Measurements from ENCODE around the gene CNTNAP3.
"Not testable (repeated sequence)": the region's sequence is repeated elsewhere in the genome, so short reads cannot be mapped to it uniquely, and the experiment has no call there.

CNTNAP3 gene

DNA sequence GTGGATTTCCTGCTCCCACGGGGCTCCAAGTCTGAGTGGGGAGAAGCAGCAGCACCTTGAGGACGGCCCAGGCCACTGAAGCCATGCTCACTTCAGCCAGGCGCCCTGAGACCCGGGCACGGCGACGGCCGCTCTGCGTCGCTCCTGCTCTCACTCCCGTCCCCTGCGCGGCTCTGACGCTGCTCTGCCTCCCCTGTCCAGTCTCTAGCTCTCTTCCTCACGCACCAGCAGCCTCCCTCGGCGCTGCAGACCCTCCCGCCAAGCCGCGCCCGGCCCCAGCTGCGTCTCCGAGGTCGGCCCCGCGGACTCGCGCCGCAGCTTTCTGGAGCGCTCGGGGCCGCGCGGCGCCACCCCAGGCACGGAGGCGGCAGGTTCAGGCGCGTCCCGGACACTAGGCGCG lies at the start of gene CNTNAP3:
Gene CNTNAP3, minus strand, starts transcription at position 188 of the 400 bp plus-strand sequence. Its CDS starts 103 bp downstream, at position 85.
- FAIRE-seq, result not testable (repeated sequence)

DNA sequence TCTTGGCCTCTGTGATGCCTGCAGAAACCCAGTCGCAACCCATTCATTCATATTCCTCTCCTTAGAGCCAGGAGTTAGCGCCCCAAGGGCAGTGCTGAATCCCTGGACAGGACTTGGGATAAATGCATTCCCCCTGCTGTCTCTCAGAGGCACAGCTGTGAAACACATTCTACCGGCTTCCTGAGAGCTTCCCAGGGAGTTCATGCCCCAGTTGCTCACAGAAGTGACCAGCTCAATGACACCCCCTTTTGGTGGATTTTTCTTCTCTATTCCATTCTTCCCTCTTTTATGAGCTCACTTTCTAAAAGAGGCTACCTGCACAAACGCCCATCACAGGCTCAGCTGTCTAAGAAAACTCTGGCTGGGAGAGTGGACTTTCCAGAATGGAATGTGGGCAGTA lies 8.0 kb downstream of the CNTNAP3 start:
- FAIRE-seq, result not testable (repeated sequence)

DNA sequence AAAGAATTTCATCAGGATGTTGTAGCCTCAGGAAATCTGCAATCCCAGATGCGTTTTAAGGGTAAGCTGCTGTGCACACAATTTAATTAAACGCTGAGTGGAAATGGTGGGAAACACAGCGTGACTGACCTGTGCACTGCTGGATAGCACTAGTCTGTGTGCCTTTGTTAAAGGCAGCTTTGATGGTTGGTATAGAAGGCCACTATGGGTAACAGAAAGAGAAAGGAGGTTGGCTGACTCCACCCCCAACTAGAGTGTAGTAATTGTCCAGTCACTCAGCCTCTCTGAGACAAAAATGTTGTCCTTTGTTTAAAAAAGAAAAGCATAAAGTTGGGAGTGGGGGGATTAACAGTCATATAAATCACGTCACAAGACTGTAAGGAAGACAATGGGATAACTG lies 45.5 kb downstream of the CNTNAP3 start:
- not testable (repeated sequence) for FAIRE-seq

DNA sequence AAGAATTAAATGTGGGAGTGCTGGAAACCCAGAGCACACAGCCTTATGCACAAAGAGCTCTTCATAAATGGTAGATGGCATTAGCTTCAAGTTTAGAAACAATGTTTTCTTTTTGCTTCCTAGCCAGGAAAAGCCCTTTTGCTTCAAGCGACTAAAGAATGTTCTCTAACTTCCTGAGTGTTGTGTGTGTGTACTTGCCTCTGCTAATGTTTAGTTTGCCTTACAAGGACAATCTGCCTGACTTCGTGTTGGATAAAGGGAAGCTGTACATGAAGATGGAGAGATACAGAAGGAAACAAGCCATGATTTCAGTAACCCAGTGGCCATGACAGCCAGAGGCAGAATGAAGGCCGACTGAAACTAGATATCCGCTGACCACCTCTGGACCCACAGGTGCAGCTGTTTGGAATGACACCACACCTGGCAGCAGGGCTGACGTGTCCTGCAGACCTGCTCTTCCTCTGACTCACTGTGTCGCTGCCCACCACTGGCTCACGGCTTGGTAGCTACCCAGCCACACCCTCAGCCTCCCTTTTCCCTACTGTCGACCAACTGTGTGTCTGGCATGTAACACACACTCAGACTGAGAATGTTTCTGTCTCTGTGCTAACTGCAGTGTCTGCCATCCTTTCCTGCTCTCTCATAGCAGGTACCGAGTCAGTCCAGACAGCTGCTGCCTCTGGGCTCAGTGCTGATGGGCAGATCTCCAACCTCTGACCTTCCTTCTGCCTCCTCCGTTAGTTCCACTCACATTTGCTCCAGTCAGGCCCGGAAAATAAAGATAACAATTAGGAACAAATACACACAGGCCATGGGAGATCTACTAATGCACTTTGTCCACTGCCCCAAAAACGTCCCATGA lies 55.6 kb downstream of the CNTNAP3 start:
- FAIRE-seq, result not testable (repeated sequence)

DNA sequence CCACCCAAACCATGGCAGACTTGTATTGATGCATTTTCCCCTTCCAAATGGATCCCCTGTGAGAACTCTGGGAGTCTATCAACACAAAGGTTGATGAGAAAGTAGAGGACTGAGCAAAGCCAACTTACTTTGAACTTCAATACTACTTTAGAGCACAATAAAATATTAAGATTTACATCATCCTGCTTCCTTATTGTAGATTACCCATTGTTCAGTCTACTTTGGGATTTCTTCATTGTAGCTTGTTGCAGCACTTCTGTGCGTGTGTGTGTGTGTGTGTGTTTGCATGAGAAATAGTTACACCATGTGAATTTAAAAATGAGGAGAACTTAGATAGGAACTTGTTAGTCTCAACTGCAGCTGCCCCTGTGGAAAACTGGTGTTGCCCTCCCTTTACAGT lies 72.0 kb downstream of the CNTNAP3 start:
- not testable (repeated sequence) for FAIRE-seq

DNA sequence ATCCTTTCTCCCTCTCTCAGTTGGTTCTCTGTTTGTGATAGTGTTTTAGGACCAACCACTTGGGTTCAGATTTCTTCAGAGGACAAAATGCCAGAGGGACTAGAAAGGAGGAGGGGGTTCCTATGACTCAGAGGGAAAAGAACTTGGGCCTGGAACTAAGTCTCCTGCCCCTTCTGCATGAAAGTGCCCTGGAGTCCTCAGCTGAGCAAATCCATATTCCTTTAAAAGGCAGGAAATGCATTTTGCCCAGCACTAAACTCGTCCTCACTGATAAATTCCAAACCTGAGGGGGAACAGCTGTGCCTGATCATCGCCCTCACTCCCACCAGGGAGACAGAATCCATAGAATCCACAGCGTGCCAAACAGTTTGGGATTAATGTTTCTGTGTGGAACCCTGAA lies 78.2 kb downstream of the CNTNAP3 start:
- not testable (repeated sequence) for FAIRE-seq

DNA sequence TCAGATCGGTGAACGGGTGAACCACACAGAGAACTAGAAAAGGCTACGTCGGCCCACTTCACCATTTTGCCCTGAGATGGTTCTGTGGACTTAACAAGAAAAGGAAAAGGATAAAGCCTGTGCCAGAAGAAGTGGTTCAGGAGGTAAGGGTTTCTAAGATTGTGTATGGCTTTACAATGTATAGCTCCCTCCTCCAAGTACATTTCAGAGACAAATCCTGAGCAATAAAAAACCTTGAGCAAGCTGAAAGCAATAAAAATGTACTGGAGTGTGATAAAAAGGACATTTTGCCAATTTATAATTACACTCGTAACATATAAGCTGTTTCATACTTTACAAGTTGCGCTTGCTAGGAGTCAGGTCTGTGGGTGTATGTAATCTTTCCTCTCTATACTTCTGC lies 81.3 kb downstream of the CNTNAP3 start:
- not testable (repeated sequence) for FAIRE-seq

DNA sequence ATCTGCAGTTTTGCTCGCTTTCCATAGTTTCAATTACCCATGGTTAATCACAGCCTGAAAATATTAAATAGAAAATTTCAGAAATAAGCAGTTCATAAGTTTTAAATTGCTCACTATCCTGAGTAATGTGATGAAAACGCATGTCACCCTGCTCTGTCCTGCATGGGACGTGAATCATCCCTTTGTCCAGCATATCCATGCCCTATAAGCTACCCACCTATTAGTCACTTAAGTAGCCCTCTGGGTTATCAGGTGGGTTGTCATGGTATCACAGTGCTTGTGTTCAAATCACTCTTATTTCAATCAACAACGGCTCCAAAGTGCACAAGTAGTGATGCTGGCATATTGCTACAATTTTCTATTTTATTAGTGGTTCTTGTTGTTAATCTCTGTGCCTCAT lies 82.1 kb downstream of the CNTNAP3 start:
- not testable (repeated sequence) for FAIRE-seq

DNA sequence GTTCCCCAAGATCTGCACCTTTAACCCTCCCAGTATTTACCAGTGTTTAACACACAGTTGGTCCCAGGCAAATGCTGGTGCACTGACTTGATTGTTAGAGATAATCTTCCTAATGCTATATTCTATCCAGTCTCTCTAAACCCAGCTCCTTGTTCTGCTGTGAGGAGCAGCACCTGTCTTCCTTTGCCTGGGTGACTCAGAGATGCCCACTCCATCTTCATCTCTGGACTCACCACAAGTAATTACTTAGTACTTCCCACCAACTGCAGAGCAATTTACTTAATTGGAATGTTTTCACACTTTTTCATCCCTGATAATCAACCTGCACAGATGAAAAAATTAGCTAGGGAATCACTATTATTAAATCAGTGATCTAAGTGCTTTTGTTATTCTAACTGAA lies 87.6 kb downstream of the CNTNAP3 start:
- FAIRE-seq, result not testable (repeated sequence)

DNA sequence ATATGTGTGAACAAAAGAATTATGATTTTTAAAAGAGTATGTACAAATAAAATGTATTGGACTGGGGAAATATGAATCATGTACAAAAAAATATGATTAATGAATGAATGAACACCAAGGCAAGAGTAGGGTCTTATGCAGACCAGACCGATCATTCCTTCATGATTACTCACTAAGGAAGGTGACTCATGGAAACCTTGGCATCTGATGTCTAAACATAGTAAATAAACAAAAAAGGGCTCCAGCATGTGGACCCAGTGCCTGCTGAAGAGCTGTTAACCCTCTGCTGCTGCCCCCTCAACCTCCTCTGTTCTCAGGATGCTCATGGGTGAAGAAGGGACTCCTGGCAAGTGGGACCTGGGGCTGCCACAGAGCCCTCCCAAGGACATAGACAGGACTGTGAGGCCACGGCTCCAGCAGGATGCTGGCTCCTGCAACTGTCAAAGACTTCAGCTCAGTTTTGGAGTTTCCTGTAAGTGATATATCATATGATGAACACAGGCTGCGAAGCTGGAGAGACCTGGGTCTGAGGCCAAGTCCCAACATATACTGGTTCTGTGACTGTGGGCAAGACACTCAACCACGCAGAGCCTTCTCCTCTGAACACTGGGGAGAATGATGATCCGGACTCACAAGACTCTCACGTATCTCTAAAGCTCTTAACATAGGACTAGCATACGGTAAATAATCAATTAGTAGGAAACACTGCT lies 89.8 kb downstream of the CNTNAP3 start:
- not testable (repeated sequence) for FAIRE-seq

DNA sequence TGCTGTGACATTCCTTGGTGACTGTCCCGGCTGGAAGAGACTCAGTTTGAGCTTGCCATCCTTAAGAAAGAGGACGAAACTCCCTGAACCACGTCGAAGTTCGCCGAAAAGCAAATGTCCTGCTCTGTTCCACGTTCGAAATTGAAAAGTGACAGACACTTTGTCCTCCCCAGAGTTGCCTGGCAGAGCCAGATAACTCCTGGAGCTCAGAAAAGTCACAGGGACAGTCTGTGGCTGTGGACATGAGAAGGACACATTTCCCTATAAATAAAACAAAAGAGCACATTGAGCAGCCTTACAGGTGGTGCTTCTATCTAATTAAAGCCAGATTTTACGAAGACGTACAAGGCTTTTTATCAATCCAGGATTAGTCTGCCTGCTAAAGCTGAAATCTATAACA lies 116.6 kb downstream of the CNTNAP3 start:
- not testable (repeated sequence) for FAIRE-seq

DNA sequence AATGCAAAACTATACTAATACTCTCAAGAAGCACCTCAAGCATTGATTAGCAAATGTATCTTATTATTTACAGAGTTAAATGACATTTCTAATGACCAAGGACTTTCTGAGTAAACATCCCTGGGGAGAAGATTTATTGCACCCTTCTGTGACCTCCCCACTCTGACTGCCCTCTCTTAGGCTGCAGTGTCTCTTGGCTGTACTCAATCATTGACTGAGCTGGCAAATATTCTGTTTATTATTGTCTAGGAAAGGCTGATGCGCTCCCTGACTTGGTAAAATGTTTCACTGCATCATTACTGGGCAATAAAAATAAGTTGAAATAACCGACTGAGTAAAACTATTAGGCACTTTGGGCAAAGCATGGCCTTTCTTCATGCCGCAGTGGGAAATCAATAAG lies 130.3 kb downstream of the CNTNAP3 start:
- not testable (repeated sequence) for FAIRE-seq

DNA sequence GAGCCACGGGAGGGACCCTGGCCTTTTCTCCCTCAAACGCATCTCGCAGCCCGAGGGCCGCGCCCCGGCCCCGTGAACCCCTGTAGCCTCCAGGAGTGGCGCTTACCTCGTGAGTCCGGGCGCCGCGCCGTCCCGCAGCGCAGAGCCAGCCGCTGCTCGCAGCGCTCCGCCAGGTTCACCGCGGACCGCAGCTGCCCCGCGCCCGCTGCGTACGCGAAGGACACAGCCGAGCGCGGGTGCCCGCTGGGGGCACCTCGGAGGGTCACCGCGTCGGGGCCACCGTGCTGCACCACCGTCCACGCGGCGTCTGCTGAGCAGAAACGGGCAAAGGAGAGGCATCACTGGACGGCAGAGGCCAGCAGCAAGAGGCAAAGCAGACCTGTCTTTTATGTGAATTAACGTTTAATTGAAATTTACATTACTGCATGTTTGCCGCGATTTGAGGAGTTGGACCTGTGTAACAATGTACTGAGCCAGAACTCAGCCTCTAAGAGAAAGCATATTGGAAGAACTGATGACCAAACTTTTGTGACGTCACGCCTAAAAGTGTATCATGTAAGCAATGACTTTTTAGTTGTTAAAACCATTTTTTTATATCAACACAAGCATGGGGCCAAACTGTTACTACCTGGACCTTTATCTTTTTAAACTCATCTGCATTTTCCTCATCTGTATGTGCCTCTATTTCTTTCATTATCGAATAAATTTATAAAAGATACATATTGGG lies 155.0 kb downstream of the CNTNAP3 start:
- FAIRE-seq, result not testable (repeated sequence)

DNA sequence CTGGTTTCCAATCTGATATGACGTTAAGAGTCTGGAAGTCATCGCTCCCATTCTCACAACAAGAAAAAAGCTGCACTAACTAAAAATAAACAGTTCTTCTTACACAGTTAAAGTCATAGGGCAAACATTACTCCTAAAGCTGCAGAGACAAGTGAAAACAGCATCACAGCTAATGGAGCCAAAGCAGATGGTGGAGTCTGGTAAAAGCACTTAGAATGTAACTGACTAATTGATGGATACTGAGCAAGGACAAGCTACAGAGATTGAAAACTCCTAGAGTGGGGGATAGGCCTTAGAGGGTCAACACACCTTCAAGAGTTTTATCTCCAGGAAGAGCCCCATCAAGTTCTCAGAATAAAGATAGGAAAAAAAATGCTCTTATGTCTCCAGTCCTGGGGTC lies 166.6 kb downstream of the CNTNAP3 start:
- not testable (repeated sequence) for FAIRE-seq

DNA sequence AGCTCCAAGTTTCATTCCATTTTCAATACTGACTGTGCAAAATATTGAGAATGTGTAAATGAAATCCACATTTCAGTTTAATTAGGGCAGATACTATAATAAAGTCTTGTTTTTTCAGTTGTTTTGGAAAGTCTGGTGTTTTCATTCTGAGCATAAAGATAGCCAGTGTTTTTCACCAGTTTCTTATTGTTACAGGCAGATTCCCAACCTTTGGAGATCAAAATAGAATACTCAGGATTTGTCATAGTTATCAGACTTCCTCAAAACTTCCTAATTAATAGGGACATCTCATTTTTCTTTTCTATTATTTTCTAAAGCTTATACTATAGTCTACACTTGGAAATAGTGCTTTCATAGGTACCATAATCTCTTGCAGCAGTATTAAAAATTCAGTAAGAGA lies 176.2 kb downstream of the CNTNAP3 start:
- not testable (repeated sequence) for FAIRE-seq

DNA sequence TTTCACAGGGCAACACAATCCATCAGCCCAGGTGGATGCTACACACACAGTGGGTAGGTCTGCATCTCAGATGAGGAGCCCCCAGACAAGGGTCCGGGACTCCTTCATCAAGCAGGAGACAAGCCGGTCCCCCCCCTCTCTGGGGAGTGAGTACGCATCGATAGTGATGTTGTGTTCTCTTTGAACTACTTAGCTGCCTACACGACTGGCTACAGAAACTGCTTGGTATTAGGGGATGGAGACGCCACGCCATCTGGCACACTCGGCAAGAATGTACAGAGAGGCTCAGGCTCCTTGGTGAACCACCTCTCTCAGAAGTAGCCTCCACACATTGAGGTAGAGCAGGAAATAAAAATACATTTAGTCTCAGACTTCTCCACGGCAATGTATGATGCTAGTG lies 179.8 kb downstream of the CNTNAP3 start:
- no peak for FAIRE-seq

DNA sequence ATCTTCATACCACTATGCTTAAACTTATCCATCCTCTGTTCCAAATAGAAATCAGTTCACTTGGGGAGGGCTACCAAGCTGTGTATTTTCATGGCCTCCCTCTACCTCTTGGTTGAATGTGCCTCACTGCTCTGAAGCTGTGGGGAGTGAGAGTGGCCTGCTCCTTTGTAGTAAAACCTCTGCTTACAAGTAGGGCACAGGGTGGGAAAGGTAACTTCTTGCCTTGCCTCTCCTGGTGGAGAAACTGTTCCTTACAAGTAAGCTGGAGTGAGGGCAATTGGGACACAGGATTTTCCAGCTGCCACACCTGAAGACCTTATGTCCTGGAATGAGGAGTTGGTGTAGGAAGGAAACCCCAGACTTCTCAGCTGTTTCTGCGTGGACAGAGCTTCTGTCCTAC lies 190.8 kb downstream of the CNTNAP3 start:
- not testable (repeated sequence) for FAIRE-seq

DNA sequence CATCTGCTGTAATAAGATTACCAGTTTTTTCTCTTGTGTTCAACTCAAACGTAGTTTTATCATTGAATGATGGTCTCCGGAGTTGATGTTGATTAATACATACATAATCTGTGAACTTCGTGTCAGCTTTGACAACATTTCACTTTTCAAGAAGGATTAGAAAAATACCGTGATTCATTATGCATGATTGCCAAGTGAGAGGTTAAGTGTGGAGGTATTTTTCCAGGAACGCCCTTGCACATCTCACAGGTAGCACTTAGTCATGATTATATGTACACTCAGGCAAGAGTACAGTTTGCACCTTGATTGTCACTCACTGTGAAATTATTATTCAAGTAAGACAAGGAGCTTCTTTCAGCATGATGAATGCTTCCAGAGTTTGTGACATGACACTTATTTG lies 202.7 kb downstream of the CNTNAP3 start:
- FAIRE-seq, result not testable (repeated sequence)

DNA sequence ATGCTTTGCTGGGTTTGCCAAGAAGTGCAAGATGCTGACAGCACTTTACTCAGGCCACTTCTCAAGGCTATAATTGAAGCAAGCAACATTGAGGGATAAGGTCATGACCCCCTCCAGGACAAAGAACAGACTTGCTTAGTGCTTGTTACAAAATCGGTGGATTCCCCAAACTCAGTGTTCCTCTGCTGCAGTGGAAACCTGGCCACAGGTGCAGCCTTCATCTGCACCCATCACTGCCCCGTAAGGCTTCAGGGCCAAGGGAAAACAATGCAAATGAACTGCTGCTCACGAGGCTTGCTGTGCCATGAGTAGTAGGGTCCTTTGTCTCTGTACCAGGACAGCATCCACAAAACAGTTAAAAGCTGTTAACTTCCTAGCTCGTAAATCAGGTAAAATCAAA lies 205.4 kb downstream of the CNTNAP3 start:
- FAIRE-seq, result not testable (repeated sequence)

DNA sequence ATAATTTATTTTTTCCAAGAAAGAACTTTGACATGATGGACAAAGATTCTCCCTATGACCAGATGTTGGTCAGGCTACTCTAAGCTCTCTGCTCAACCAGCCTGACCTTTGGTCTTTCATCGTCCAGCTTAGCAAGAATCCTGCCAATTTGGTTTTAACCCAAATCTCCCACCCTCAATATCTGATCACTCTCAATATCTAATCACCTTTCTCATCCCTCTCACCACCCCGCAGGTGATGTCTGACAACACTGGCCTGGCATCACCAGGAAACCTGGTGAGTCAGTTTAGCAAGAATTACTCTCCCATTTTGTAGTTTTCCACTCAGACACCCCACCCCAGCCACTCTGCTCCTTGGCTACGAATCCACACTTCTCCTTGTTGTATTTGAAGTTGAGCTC lies 207.9 kb downstream of the CNTNAP3 start:
- FAIRE-seq, result not testable (repeated sequence)

DNA sequence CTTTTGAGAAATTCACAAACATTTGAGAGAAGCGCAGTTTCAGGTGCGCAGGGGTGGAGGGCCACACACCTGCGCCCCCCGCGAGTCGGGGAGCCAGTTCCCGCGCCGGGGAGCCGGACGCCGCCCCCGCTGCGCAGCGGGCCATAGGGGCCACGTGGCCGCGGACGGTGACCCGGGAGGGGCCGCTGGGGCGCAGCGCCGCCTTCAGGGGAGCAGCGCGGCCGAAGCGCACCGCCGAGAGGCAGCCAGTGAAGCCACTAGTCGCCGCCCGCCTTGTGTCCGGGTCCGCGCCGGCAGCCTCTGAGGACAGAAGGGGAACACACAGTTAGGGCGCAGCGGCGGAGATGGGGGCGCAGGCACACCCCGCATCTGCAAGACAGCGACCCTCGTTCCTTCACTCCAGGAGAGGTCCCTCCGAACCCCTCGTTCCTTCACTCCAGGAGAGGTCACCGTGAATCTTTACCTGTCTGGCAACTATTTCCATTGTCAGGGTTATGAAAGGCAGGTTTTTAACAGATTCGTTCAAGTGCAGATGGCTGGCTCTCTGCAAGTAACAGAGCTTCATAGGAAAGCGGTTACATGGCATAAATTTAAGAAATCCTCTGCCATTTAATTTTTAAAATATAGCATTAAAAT lies 209.2 kb downstream of the CNTNAP3 start:
- FAIRE-seq, result not testable (repeated sequence)

DNA sequence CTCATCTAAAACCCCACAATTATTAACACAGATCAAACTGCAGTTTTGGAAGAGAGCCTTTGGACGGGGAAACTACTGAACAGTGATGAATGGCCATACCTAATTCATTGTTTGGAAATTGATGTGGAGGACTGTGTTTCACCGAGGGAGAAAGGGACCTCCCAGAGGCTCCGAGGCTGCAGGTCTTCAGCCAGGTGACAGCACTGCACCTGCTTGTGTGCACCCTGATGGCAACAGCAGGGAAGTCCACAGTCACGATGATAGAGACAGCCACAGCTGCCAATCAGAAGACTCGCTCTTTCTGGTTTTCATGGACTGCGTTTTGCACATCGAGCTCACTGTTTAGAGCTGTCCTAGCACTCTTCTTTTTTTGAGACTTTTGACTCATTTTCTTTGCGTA lies 214.4 kb downstream of the CNTNAP3 start:
- not testable (repeated sequence) for FAIRE-seq

DNA sequence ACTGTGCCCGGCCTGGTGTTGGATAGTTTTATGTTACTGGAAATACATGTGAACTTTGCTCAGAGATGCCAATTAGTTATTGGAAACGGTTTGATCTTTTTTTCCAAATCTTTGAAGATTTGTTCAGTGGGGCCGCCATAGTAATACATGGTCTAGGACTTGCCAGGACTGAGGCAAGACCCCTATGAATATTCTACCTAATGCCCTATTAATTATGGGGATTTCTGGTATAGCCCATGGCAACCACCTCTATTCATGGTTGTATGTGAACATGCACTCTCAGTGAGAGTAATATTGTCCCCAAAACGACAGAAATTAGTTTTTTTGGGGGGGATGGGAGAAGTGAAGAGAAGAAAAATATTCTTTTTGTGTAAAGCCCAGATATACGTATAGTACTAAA lies 220.3 kb downstream of the CNTNAP3 start:
- FAIRE-seq, result not testable (repeated sequence)

Measured in islet of Langerhans (tissue), 1 donor.